Breast epithelium (tissue), 4 donors: ENCODE data around the gene LINGO3. TPM values are rescaled to one million over a fixed set of nuclear protein-coding genes. Genes with fewer than 3 reads are reported as not detected.
A peak's percentile ranks its signal among the peaks of the same experiment; 100 is the strongest.

ENCODE experiments used
- DNase-seq, 2 donors: peaks; one replicate each; pipeline ENCODE4 v3.0.0-alpha.2; 2019; ENCODE audit warnings: low spot score in 2 of 2
- H3K27ac ChIP-seq, 2 donors: fragments of 200-600 bp; sonication (generic) in 1 of 2; one replicate each; pipeline ENCODE4 v1.5.1; 2016 to 2019; ENCODE audit warnings: mild to moderate bottlenecking in 1 of 2
- H3K27me3 ChIP-seq, 2 donors: fragments of 200-600 bp; sonication (generic) in 1 of 2; one replicate each; pipeline versions ENCODE4 v1.5.1 to v1.6.0; 2017 to 2019; ENCODE audit warnings: control low read depth in 1 of 2, mild to moderate bottlenecking in 1 of 2
- H3K36me3 ChIP-seq: fragments of 200-600 bp; one replicate; pipeline ENCODE4 v1.5.1; 2019
- H3K4me1 ChIP-seq, 2 donors: fragments of 200-600 bp; sonication (generic); one replicate each; pipeline ENCODE4 v1.5.1; 2016 to 2019; ENCODE audit warnings: control low read depth in 1 of 2
- H3K4me3 ChIP-seq, 3 donors: fragments of 200-600 bp; sonication (generic); 1 replicate in 2 of 3; 2 replicates in 1 of 3; pipeline ENCODE4 v1.5.1; 2016 to 2019; ENCODE audit warnings: mild to moderate bottlenecking in 3 of 3, moderate library complexity in 2 of 3
- H3K9me3 ChIP-seq, 2 donors: fragments of 200-600 bp; sonication (generic) in 1 of 2; one replicate each; pipeline ENCODE4 v1.5.1; 2016 to 2019; ENCODE audit warnings: control low read depth in 1 of 2
- CTCF ChIP-seq, 3 donors: fragments of 450-650 bp; IDR thresholded peaks; one replicate each; pipeline ENCODE4 v1.5.1; 2016 to 2017; ENCODE audit warnings: antibody characterized with exemption in 3 of 3, mild to moderate bottlenecking in 3 of 3, moderate library complexity in 3 of 3
- POLR2A ChIP-seq: fragments of 450-650 bp; IDR thresholded peaks from one replicate; pipeline ENCODE4 v1.6.1; 2016; ENCODE audit warnings: antibody characterized with exemption, mild to moderate bottlenecking, moderate library complexity
- POLR2AphosphoS5 ChIP-seq, 3 donors: sonication (generic); formaldehyde crosslinking; IDR thresholded peaks; one replicate each; pipeline ENCODE4 v1.6.1; 2017; ENCODE audit warnings: antibody characterized with exemption in 3 of 3
- intact Hi-C: fragments of 100-400 bp; cut with DNase I; formaldehyde crosslinking; loops from one replicate; pipeline ENCODE4 v1.15.1; 2023; ENCODE audit warnings: low total_unique reads
- total RNA-seq, 3 donors: library from RNA; depleted of rRNA; stranded (reverse); fragments of >200 nt; gene quantifications; one replicate each; pipeline ENCODE4 v1.1.0, GENCODE V29; 2016

LINGO3 gene
- total RNA-seq, 3 donors from 2014 or later = 0.16 to 0.33 TPM; not detected in 1

DNA sequence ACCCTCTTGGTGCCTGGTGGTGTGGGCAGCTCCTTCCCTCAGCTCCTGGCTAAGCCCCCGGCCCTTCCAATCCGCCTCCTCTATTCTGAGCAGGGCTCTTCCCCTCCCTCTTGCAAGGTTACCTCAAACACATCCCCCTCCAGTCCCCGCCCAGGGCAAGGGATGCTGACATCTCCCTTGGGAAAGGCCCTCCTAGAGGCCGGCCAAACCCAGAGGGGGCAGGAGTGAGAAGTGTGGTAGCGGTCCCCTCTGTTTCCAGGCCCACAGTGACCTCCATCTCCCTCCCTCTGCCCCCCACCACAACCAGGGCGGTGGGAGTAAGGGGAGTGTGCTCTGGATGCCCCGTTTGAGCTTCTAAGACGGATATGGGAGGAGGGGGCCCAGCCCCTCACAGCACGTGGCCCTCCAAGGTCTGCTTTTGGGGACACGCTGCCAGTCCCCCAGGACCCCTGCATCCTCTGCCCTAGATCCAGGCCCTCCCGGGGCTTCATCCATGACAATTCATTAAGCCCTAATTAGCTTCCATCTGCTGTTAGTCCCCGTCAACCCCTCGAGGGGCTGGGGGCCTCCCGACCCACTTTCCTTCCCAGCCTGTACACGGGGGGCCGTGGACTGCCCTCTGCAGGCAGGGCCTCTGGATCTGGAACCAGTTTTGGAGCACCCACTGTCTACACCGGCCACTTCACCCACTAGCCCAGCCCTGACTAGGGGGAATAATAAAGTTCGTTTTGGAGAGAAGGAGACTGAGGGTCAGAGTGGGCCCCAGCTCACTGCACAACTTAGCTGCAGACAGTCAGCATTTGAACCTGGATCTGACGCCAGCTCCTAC is 2.3 kb downstream of the LINGO3 start:
- TF ChIP-seq POLR2A (no peak), POLR2AphosphoS5 (IDR thresholded peaks at IDR 0.05) (no peak), CTCF (IDR thresholded peaks at IDR 0.05) (no peak)
- peaks cover 10 to 28% of the 10 kb centered on the region in 2 donors for H3K27me3 ChIP-seq
- intact Hi-C loops = no loop called here

GRCh38 chr19:2303211-2303798 is 4.6 kb downstream of the LINGO3 start:
- H3K4me1 ChIP-seq = no peaks in the 10 kb centered on the region
- DNase-seq = no peak
- no peak overlapping the region for H3K4me3 ChIP-seq
- TF ChIP-seq CTCF (IDR thresholded peaks at IDR 0.05) (no peak), POLR2AphosphoS5 (IDR thresholded peaks at IDR 0.05) (no peak), POLR2A (no peak)
- no peaks in the 10 kb centered on the region for H3K36me3 ChIP-seq
- peaks cover 10 to 19% of the 10 kb centered on the region in 2 donors for H3K27me3 ChIP-seq
- intact Hi-C loops = no loop called here
- H3K27ac ChIP-seq = no peak overlapping the region
- no peaks in the 10 kb centered on the region for H3K9me3 ChIP-seq

More for the DNA sequence above, 2.3 kb downstream of the LINGO3 start:
- no peak for DNase-seq
- no peaks in the 10 kb centered on the region for H3K9me3 ChIP-seq
- no peak overlapping the region for H3K4me3 ChIP-seq
- no peaks in the 10 kb centered on the region for H3K4me1 ChIP-seq
- no peaks in the 10 kb centered on the region for H3K36me3 ChIP-seq
- no peak overlapping the region for H3K27ac ChIP-seq

- Histone ChIP-seq H3K4me3 (peak overlapping the region in 1 of 3 donors; percentile 40), H3K36me3 (no peaks in the 10 kb centered on the region), H3K9me3 (no peaks in the 10 kb centered on the region), H3K27ac (no peak overlapping the region), H3K4me1 (no peaks in the 10 kb centered on the region), H3K27me3 (peaks cover 7 to 17% of the 10 kb centered on the region in 2 donors)
- TF ChIP-seq POLR2AphosphoS5 (IDR thresholded peaks at IDR 0.05) (no peak), POLR2A (no peak), CTCF (IDR thresholded peaks at IDR 0.05) (no peak)
- no peak for DNase-seq
- intact Hi-C loops = no loop called here
Observed at GRCh38 chr19:2302319-2303210, 5.4 kb downstream of the LINGO3 start.

DNA sequence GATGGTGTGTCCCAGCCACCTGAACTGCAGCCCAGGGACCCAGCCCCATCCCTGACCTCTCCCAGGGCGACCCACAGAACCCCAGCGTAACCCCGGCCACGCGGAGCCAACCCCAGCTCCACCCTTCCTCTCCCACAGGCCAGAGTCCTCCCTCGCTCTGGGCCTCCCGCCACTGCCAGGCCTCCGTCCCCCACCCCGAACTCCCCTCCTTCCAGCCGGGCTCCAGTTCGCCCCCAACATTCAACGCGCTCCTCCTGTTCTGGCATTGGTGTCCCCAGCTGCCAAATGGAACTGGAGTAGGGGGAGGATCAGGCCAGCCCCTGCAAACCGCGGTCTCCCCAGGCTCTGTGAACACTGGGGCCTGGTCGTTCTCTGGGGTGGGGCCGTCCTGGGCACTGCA is 7.4 kb downstream of the LINGO3 start:
- Histone ChIP-seq H3K4me3 (no peak overlapping the region), H3K4me1 (no peaks in the 10 kb centered on the region), H3K36me3 (no peaks in the 10 kb centered on the region), H3K27me3 (peaks cover 0 to 6% of the 10 kb centered on the region in 2 donors), H3K27ac (no peak overlapping the region), H3K9me3 (no peaks in the 10 kb centered on the region)
- no peak for DNase-seq
- intact Hi-C loops = no loop called here
- no peak for TF ChIP-seq CTCF (IDR thresholded peaks at IDR 0.05)
- TF ChIP-seq POLR2A = no peak
- TF ChIP-seq POLR2AphosphoS5 (IDR thresholded peaks at IDR 0.05) = no peak
